ENCODE results near the gene TBC1D1. TPM values are rescaled to one million over a fixed set of nuclear protein-coding genes. Genes with fewer than 3 reads are reported as not detected.

TBC1D1 gene
- total and polyA plus RNA-seq, 2 experiments from 2014 or later, result 53.9 to 151 TPM

DNA sequence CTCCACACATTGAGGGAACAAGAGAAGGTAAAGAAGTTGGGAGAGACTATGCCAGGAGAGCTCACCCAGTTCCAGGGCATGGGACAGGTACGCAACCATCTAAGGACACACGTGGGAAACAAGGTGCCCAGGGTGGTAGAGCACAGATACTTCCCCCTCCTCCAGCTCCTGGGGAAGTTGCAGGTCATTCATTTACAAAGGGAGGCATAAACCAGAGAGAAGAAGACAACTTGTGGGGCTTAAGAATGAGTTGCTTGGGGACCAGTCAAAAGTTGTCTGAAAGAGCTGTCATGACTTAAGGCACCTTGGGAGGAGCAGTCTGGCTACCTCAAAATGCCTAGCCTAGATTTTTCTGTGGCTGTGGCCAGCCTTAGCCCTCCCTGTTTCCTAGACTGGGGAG is 255.5 kb downstream of the TBC1D1 start:
- Mint-ChIP-seq H3K27ac (no peak overlapping the region), H3K27me3 (ENCODE audit: insufficient read depth, low read depth, poor library complexity) (peaks cover 3% of the 10 kb centered on the region), H3K4me3 (no peak overlapping the region), H3K4me1 (peaks cover 8% of the 10 kb centered on the region; the same call in 2 of the 3 replicates), H3K9me3 (no peaks in the 10 kb centered on the region; the same call in 2 of the 3 replicates), H3K36me3 (ENCODE audit: low read depth) (no peaks in the 10 kb centered on the region)
- Histone ChIP-seq H2AFZ (no peak overlapping the region), H3K79me2 (replicated peaks; ENCODE audit: insufficient read depth) (no peaks in the 10 kb centered on the region), H3K27me3 (ENCODE audit: insufficient read depth) (no peaks in the 10 kb centered on the region), H3K27ac (ENCODE audit: low read depth) (no peak overlapping the region), H3K36me3 (ENCODE audit: insufficient read depth) (no peaks in the 10 kb centered on the region), H3F3A (replicated peaks; ENCODE audit: low read depth) (no peaks in the 10 kb centered on the region), H3K4me3 (no peak overlapping the region), H3K4me2 (no peak overlapping the region), H3K9me2 (ENCODE audit: insufficient read depth) (peaks cover 4% of the 10 kb centered on the region; the same call in 1 of the 2 replicates), H3K4me1 (ENCODE audit: insufficient read depth) (no peaks in the 10 kb centered on the region), H4K20me1 (replicated peaks; ENCODE audit: insufficient read depth) (no peaks in the 10 kb centered on the region)
- DNase-seq (ENCODE audit: low spot score), result no peak
- TF ChIP-seq EZH2 (IDR thresholded peaks at IDR 0.05; ENCODE audit: low read depth, unreplicated experiment), result no peak
- TF ChIP-seq, protein P1, sequence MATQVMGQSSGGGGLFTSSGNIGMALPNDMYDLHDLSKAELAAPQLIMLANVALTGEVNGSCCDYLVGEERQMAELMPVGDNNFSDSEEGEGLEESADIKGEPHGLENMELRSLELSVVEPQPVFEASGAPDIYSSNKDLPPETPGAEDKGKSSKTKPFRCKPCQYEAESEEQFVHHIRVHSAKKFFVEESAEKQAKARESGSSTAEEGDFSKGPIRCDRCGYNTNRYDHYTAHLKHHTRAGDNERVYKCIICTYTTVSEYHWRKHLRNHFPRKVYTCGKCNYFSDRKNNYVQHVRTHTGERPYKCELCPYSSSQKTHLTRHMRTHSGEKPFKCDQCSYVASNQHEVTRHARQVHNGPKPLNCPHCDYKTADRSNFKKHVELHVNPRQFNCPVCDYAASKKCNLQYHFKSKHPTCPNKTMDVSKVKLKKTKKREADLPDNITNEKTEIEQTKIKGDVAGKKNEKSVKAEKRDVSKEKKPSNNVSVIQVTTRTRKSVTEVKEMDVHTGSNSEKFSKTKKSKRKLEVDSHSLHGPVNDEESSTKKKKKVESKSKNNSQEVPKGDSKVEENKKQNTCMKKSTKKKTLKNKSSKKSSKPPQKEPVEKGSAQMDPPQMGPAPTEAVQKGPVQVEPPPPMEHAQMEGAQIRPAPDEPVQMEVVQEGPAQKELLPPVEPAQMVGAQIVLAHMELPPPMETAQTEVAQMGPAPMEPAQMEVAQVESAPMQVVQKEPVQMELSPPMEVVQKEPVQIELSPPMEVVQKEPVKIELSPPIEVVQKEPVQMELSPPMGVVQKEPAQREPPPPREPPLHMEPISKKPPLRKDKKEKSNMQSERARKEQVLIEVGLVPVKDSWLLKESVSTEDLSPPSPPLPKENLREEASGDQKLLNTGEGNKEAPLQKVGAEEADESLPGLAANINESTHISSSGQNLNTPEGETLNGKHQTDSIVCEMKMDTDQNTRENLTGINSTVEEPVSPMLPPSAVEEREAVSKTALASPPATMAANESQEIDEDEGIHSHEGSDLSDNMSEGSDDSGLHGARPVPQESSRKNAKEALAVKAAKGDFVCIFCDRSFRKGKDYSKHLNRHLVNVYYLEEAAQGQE (IDR thresholded peaks at IDR 0.05; ENCODE audit: unreplicated experiment), result no peak
- TF ChIP-seq, protein P2, sequence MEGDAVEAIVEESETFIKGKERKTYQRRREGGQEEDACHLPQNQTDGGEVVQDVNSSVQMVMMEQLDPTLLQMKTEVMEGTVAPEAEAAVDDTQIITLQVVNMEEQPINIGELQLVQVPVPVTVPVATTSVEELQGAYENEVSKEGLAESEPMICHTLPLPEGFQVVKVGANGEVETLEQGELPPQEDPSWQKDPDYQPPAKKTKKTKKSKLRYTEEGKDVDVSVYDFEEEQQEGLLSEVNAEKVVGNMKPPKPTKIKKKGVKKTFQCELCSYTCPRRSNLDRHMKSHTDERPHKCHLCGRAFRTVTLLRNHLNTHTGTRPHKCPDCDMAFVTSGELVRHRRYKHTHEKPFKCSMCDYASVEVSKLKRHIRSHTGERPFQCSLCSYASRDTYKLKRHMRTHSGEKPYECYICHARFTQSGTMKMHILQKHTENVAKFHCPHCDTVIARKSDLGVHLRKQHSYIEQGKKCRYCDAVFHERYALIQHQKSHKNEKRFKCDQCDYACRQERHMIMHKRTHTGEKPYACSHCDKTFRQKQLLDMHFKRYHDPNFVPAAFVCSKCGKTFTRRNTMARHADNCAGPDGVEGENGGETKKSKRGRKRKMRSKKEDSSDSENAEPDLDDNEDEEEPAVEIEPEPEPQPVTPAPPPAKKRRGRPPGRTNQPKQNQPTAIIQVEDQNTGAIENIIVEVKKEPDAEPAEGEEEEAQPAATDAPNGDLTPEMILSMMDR (conservative IDR thresholded peaks at IDR 0.05; ENCODE audit: low read depth in 2 of 2), result no peak
- no peak for TF ChIP-seq STAT1 (IDR thresholded peaks at IDR 0.05; ENCODE audit: unreplicated experiment)
- TF ChIP-seq ZNF114 (CRISPR knock-in tag; IDR thresholded peaks at IDR 0.05), result no peak
- no peak for TF ChIP-seq EZH2phosphoT487 (IDR thresholded peaks at IDR 0.05; ENCODE audit: unreplicated experiment)
- no peak for TF ChIP-seq POLR2AphosphoS5 (IDR thresholded peaks at IDR 0.05; ENCODE audit: low read depth)
- ATAC-seq, result no peak

DNA sequence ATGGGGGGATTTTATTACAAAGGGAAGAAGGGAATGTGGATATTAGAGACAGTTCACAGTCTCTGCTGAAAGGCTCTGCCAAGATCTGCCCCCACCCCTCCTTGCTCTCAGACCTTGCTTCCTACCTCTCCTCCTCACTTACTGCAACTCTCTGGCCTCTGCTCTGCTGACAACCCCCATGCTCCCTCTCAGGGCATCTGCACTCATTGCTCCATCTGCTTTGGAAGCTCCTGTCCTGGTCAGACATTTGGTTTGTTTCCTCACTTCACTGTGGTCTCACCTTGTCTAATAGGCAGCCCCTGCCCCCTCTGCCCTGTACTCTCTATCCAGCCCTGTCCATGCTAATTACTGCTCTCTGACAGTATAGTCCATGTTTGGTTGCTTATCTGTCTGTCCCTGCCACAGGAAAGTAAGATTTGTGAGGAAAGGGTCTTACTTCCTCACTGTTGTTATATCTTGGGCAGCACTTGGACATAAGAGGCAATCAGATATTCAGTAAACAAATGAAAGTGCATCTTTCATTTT is 258.6 kb downstream of the TBC1D1 start:
- H3K4me3 ChIP-seq, result no peak overlapping the region
- Mint-ChIP-seq H3K36me3 (ENCODE audit: low read depth) (no peaks in the 10 kb centered on the region), H3K4me3 (no peak overlapping the region), H3K4me1 (peaks cover 12% of the 10 kb centered on the region), H3K9me3 (no peaks in the 10 kb centered on the region; the same call in 2 of the 3 replicates), H3K27ac (no peak overlapping the region), H3K27me3 (ENCODE audit: insufficient read depth, low read depth, poor library complexity) (peaks cover 3% of the 10 kb centered on the region)
- H3K36me3 ChIP-seq (ENCODE audit: insufficient read depth), result no peaks in the 10 kb centered on the region
- H3K27ac ChIP-seq (ENCODE audit: low read depth), result no peak overlapping the region
- no peaks in the 10 kb centered on the region for H3F3A ChIP-seq (replicated peaks; ENCODE audit: low read depth)
- no peak for DNase-seq (ENCODE audit: low spot score)
- no peaks in the 10 kb centered on the region for H3K4me1 ChIP-seq (ENCODE audit: insufficient read depth)
- no peak overlapping the region for H3K4me2 ChIP-seq
- no peak for ATAC-seq
- no peaks in the 10 kb centered on the region for H3K79me2 ChIP-seq (replicated peaks; ENCODE audit: insufficient read depth)
- no peak overlapping the region for H2AFZ ChIP-seq
- H4K20me1 ChIP-seq (replicated peaks; ENCODE audit: insufficient read depth), result no peaks in the 10 kb centered on the region
- no peaks in the 10 kb centered on the region for H3K27me3 ChIP-seq (ENCODE audit: insufficient read depth)
- H3K9me2 ChIP-seq (ENCODE audit: insufficient read depth), result peaks cover 8% of the 10 kb centered on the region; the same call in 1 of the 2 replicates
- TF ChIP-seq NANOG (IDR thresholded peaks at IDR 0.05; ENCODE audit: borderline replicate concordance) (no peak), JUNB (IDR thresholded peaks at IDR 0.05; ENCODE audit: unreplicated experiment) (no peak), EZH2phosphoT487 (IDR thresholded peaks at IDR 0.05; ENCODE audit: unreplicated experiment) (no peak), STAT1 (IDR thresholded peaks at IDR 0.05; ENCODE audit: unreplicated experiment) (no peak)
- TF ChIP-seq, protein P1 (IDR thresholded peaks at IDR 0.05; ENCODE audit: unreplicated experiment), result no peak

All from GM23338 (cell line).